Measurements from ENCODE around the gene PIPOX.

DNA sequence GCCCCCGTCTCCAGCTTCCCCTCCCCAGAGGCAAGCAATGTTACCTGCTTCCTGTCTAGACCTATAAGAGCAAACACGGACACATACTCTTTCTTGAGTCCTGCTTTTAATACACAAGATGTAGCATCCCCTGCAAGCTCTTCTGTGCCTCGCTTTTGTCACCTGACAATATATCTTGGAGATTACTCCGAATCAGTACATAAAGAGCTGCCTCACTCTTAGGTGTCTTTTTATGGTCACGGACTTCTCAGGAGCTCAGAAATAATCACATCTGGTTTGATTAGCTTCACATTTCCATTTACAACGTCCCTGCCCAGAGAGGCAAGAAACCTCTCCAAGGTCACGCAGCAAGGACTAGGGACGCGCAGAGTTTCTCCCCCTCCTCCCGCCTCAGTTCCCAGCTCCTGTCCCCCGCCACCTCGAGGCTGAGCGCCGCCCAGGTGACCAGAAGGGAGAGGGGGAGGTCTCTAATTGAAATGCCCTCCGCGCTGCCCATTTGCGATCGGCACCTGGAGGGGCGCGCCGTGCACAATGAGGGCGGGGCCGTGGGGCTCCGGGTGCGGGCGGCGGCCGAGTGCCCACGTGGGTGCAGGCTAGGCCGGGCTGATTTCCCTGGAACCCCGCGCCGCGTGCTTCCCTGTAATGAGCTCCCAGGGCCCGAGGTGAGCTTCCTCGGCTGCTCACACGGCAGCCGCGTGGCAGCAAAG is 23.3 kb upstream of the PIPOX start:
- no peak for TF ChIP-seq FOXP2 (optimal IDR thresholded peaks at IDR 0.05; ENCODE audit: borderline replicate concordance, extremely low read depth, extremely low read length, insufficient read depth)
- TF ChIP-seq POLR2AphosphoS5 (IDR thresholded peaks at IDR 0.05; ENCODE audit: low read depth, low read length): no peak
- TF ChIP-seq SIN3A (IDR thresholded peaks at IDR 0.05; ENCODE audit: borderline replicate concordance, insufficient read depth, low read length): no peak
- TF ChIP-seq, protein P1, sequence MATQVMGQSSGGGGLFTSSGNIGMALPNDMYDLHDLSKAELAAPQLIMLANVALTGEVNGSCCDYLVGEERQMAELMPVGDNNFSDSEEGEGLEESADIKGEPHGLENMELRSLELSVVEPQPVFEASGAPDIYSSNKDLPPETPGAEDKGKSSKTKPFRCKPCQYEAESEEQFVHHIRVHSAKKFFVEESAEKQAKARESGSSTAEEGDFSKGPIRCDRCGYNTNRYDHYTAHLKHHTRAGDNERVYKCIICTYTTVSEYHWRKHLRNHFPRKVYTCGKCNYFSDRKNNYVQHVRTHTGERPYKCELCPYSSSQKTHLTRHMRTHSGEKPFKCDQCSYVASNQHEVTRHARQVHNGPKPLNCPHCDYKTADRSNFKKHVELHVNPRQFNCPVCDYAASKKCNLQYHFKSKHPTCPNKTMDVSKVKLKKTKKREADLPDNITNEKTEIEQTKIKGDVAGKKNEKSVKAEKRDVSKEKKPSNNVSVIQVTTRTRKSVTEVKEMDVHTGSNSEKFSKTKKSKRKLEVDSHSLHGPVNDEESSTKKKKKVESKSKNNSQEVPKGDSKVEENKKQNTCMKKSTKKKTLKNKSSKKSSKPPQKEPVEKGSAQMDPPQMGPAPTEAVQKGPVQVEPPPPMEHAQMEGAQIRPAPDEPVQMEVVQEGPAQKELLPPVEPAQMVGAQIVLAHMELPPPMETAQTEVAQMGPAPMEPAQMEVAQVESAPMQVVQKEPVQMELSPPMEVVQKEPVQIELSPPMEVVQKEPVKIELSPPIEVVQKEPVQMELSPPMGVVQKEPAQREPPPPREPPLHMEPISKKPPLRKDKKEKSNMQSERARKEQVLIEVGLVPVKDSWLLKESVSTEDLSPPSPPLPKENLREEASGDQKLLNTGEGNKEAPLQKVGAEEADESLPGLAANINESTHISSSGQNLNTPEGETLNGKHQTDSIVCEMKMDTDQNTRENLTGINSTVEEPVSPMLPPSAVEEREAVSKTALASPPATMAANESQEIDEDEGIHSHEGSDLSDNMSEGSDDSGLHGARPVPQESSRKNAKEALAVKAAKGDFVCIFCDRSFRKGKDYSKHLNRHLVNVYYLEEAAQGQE (IDR thresholded peaks at IDR 0.05; ENCODE audit: insufficient read depth in 1 of 2, low read depth in 2 of 2, low read length in 2 of 2): no peak
- no peak for TF ChIP-seq TAF1 (IDR thresholded peaks at IDR 0.05; ENCODE audit: borderline replicate concordance, insufficient read depth, low read length)

All from PFSK-1 (cell line).